GM18867 (cell line): Measurements from ENCODE around the gene RNU1-2.
A peak's percentile ranks its signal among the peaks of the same experiment; 100 is the strongest.
"Not testable (repeated sequence)": the region's sequence is repeated elsewhere in the genome, so short reads cannot be mapped to it uniquely, and the experiment has no call there.

Experiments used
- ATAC-seq: cut with Tn5 transposase; IDR thresholded peaks from one replicate; pipeline ENCODE4 v1.9.1; 2021; ENCODE audit warnings: mild to moderate bottlenecking, moderate library complexity; ENCODE audit not compliant: unreplicated experiment

Gene RNU1-2

DNA sequence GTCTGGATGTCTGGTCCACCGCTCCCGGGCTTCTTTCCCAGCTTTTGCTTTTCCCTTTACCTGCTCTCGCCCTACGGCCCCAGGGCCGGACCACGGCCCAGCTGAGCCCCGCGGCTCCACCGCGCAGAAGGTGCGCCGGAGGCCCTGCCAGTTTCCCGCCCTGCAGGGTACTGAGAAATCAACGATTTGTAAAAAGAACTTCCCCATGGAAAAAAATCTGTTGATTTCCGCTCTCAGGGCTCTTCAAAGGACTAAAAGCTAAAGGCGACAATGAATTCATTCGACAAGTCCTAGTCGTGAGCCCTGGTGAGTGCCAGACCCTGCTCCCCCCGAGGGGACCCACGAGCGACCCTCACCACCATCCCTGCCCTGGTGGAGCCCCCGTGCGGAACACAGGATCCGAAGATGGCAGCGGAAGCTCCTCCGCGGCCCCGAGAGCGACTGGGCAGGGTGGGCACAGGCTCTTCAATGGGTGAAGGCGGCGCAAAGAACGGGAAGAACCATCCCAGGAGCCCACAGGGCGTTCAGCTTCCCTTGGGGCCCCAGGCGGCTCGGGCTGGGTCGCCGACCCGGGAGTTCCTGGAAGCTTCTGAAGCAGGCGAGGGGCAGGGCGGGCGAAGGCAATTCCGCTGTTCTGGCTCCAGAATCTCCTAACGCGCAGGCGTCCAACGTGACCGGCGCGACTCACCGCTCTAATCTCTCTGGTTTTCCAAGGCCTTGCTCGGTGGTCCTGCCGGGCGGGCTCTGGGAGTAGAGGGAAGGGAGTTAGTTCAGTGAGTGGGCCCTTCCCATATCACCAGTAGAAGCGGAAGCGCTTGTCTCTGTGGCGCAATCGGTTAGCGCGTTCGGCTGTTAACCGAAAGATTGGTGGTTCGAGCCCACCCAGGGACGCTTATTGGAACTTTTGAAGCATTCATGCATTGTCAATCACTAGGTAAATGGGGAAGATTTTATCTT is 6.6 kb upstream of the RNU1-2 start:
- no peak for ATAC-seq

DNA sequence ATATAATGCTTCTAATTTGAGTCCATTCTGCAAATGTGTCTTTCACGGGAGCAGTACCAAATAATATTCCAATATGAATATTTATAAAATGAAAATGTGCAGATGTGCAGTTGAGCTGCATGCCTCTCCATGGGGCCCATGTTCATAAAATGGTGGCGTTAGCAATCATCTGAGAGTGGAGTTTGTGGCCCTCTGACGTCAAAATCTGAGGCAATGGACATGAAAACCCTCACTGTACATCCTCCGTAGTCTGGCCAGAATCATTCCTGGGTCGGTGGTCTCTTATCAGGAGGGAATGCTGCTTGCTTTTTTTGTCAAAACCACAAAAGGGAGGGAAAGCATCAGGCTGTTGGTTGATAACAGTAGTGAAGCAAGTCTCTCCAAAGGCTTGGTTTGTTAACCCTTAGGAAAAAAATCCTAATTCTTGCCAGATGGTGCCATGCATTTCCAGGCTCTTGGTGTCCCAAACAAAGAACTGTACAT is 5.2 kb upstream of the RNU1-2 start:
- ATAC-seq = not testable (repeated sequence)

DNA sequence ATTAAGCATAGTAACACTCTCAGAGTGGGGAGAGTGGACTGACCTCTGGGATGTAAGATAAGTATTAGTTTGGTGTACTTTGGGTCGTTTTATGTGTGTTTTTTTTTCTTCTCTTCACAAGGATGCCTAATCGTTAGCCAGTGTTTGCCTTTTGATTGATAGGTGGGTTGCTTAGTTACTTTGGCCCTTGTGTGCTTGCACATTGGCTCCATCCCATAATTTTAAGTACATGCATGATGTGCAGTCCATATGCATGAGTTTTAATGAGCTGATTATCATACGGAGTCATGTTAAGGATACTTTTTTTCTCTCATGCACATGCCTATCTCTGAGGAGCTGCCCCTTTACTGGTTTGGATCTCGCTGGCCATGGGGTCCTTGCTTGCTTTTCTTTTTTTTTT is 4.7 kb upstream of the RNU1-2 start:
- not testable (repeated sequence) for ATAC-seq

DNA sequence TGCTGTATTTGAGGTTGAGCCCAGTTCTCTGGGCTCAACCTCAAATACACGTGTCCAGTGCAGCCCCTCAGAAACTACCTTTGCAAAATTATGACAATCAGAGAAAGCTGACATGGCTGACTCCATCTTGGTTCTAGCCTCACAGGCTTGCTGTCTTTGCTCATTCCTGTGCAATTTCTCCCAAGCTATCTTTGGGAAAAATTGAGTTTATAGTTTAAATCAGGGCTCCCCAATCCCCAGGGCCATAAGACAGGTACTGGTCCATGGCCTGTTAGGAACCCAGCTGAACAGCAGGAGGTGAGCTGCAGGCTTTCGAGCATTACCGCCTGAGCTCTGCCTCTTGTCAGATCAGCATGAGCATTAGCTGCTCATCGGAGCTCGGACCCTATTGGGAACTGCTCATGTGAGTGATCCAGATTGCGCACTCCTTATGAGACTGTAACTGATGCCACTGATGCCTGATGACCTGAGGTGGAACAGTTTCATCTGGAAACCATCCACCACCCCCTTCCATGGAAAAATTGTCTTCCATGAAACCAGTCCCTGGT is 2.7 kb upstream of the RNU1-2 start:
- ATAC-seq = not testable (repeated sequence)

DNA sequence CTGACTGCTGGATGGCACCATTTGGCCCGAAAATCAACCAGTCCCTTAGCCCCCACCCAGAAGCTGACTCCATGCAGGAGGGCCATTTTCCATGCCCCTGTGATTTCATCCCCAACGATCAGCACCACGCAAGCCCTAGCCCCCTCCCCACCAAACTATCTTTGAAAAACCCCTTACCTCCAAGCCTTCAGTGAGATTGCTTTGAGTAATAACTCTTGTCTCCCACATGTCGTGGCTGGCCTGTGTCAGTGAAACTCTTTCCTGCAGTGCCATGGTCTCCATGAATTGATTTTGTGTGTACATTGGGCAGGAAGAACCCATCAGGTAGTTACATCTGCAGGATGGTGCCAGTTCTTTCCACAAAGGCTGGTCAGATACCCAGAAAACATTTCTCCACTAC is 2.0 kb upstream of the RNU1-2 start:
- ATAC-seq = not testable (repeated sequence)

DNA sequence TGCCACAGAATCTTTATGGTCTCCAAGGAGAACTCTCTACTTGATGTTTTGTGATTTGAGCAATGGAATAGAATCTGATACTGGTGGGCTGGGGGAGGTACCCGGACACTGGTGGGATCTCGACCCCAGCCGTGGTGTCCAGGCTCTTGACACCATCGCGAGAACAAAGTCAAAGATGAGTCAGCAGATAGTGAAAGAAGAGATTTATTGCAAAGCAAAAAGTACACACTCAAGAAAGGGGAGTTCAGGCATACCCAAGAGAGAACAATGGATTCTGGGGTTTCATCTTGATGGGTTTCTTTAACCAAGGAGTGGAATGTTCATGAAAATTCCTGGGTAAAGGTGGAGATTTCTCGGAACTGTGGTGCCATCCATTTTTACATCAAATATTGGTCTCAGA is 1.4 kb upstream of the RNU1-2 start:
- not testable (repeated sequence) for ATAC-seq

DNA sequence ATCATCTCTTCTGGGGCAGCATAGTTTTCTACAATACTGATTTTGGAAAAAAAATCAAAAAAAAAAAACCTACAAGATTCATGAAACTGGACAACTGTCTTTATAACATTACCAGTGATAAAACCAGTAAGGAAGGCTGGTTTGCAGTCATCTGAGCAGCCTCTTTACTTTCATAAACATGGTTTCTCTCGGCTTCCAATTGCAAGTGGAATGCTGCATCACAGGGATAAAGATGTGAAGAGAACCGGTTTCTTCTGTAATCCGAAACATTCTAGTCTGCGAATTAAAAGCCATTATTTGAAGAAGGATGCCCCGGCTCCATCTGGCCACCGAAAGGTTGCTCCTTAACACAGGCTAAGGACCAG is 565 bp upstream of the RNU1-2 start:
- not testable (repeated sequence) for ATAC-seq

DNA sequence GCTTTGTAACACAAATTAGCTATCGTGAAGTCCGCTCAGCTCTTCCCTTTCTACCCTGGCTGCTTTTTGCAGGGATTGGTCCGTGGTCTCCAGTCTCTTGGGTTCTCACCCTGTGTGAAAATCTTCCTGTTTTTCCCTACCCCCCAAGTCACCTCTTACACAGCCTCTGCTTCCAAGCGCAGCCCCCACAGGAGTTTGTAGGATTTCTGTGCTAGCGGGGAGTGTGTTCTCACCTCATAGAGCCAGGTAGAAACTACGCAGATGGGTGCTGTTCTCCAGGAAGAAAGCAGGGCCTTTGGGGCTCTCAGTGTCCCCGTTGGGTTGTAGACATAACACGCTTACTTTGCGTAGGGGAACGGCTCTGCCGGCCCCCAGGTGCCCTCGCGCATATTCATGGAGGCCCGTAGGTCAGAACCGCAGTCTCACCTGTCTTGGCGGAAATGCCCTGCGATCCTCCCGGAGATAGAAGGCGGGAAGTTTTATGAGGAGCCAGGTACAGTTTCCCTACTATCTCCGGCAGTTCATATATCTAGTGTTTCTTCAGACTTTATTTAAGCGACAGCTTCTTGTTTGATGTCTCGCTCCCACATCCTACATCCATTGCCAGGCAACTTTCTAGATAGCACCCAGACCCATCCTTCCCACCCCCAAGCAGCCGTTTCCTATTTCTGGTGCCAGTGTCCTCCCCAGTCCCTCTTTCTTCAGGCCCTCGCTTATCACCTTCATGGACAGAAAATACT is 706 bp downstream of the RNU1-2 start:
- ATAC-seq = peak; percentile 12

DNA sequence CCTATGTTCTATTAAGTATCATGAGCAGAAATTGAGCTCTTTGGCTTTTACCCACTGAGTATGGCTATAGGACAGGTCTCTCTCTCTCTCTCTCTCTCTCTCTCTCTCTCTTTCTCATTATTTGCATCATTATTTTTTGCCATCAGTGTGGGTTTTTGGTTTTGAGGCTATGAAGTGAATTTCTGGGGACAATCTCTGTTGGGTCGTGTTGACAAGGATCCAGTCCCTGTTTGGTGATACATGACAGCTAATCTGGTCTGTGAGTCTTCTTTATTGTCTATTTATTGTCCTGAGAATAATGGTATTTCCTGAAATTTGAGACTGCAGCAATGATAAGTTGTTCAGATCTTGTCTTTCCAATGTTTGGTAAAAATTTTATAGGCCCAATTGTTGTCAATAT is 1.9 kb downstream of the RNU1-2 start:
- not testable (repeated sequence) for ATAC-seq

DNA sequence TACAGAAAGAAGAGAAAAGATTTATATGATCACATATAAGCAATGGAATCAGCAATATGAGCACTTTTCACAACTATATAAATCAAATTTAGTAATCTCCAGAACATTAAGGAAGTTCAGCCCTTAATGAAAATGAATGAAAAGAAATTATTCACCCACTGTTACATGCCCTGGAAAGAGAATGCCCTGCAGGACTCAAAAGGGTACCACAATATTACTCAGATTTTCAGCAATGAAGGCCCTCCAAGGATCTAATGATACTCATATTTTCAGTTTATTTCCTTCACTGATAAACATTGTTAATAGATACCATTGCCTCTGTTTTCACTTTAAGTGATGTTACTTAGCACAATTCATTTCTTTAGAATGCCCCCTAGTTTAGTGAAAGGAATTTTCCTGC is 2.5 kb downstream of the RNU1-2 start:
- not testable (repeated sequence) for ATAC-seq

DNA sequence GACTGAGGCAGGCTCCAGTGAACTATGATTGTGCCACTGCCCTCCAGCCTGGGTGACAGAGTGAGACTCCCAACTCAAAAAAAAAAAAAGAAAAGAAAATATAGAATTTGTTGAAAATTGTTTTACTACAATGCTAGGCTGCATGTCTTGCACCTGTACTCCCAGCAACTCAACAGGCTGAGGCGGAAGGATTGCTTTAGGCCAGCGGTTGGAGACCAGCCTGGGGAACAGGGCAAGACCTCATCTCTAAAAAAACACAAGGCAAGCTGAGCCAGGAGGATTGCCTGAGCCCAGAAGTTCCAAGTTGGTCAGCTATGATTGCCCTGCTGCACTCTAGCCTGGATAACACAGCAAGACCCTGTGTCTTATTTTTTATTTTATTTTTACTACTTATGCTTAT is 3.2 kb downstream of the RNU1-2 start:
- not testable (repeated sequence) for ATAC-seq

DNA sequence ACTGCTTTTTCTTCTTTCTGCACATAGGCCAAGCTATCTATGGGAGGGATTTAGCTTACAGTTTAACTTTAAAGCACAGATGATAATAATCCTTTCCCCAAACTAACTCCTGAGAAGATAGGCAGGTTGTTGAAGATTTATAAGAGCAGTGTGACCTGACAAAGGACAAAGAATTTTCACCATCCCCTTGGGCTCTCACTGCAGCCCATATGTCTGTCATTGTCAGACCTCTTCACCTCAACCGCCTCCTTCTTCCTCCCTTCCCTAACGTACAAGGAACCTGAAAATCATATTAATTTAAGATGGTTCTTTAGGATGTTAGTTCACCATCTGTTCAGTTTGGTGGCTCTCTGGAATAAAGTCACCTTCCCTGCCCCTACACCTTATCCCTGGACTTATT is 5.0 kb downstream of the RNU1-2 start:
- ATAC-seq = no peak

DNA sequence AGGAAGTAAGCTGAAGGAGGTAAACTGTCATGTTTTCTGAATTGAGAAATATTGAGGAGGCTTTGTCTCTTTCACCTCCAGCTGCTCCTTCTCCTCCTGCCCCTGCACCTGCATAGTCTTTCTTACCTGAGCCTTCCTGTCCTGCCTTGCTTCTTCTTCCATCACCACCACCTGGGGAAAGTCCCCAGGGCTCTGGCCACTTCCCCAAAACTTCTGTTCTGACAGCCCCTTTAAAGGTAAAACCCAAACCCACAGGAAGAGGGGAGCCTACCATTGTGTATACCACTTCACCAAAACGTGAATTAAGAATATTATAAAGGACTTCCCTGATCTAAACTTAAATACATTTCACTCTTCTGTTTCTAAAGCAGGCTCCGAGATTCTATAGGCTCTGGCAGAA is 5.6 kb downstream of the RNU1-2 start:
- not testable (repeated sequence) for ATAC-seq

DNA sequence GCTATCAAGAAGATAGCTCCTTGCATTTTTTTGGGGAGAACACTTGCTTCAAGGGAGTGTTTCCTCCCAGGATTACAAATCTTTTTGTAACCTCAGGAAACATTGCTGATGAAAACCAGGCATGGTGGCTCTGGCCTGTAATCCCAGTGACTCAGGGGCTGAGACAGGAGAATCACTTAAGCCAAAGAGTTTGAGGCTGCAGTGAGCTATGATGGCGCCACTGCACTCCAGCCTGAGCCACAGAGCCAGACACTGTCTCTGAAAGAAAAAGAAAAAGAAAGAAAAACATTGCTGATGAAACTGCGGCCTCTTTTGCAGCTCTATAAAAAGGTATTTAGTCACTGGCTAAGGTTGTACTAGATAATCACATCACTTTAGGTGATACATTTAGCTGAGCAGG is 7.3 kb downstream of the RNU1-2 start:
- ATAC-seq = no peak

DNA sequence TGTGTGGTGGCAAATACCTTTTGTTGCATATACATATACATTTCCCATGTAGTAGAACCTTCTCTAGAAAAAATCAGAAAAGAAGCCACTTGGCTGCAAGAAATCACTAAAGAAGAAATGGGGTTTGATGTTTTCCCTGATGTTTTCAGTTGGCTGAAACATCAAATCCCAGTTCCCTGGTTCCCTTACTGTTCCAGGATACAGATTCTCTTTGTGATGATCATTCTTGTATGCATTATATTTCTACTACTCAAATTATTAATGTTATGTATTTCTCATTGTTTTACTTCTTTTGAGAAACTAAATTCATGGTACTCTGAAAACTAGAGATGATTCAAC is 7.6 kb downstream of the RNU1-2 start:
- no peak for ATAC-seq

DNA sequence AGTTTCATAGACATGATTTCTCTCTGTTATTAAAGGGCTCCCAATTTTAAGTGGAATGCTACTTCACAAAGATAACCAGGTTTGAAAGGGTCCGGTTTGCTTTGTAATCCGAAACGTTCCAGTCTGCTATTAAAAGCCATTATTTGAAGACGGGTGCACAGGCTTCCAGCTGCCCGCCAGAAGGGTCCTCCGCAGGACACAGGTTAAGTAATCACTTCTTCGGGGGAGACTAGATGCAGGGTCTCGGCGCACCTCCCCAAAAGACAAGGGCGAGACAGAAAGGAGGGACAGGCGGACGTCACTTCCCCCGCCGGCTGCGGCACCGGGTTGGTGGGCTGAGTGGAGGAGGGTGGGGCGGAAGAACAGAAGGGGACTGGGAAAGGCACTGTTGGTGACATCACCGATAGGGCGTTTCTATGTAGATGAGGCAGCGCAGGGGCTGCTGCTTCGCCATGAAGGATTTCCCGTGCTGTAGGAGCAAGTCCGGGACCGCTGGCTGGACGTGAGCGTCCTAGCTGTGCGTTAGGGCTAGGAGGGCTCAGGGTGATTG is 8.9 kb downstream of the RNU1-2 start:
- ATAC-seq = peak; percentile 88

DNA sequence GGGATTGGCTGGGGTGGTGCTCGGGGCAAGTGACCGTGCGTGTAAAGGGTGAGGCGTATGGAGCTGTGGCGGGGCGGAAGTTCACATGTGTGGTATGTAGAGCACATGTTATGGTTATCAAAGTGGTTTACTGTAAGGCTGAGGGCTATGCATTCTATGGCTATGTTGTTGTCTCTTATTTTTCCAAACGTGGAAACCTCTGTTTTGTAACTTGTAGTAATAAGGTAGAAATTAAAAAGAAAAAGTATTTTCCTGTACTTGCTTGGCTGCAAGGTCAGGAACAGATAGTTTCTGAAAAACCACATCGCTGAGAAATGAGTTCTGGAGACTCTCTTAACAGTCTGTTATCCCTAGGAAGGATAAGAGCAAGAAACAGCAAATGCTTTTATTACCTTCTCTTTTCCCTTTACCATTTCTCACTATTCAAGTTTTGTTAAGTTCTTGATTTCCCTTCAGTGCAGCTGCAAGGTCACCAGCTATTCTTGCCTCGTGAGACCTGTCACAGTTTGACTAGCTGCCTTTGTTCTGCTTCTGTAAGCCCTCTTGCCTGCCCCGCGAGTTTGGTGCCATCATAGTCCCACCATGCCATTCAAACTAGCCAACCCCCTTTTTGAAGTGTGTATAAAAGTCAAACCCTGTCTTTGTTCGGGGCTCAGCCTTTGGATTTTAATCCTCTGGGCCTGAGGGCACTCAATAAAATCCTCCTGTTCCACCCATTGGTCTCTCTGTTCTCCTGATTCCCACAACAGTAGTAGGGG is 9.5 kb downstream of the RNU1-2 start:
- peak; percentile 74 for ATAC-seq

DNA sequence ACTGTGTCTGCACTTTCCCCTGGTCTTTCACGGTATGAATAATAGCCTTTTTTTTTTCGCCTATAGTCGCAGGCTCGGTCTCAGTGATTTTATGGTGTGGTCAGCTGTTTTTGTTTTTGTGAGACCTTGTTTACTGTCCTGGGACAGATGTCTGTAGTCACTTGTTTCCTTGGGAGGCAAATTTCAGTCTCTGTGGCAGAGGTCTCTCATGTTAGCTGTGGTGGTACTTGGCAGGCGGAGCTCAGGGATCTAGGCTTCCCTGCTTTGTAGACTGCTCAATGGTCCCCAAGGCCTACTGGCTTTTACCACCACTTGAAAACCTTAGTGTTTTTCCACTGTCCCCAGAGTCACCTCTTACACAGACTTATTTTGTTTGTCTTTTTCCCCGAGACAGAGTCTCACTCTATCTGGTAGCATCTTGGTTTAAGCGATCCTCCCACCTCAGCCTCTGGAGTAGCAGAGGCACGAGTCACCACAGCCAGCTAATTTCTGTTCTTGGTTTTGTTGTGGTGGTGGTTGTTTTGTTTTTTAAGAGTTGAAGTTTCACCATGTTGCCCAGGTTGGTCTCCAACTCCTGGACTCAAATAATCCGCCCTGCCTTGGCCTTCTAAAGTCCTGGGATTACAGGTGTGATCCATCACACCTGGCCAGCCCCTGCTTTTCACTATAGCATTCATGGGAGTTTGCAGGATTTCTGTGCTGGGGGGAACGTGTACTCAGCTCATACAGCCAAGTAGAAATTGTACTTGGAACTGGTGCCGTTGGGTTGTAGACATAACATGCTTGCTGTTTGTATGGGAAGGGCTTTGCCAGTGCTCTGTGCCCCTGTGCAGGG is 10.3 kb downstream of the RNU1-2 start:
- ATAC-seq = no peak

DNA sequence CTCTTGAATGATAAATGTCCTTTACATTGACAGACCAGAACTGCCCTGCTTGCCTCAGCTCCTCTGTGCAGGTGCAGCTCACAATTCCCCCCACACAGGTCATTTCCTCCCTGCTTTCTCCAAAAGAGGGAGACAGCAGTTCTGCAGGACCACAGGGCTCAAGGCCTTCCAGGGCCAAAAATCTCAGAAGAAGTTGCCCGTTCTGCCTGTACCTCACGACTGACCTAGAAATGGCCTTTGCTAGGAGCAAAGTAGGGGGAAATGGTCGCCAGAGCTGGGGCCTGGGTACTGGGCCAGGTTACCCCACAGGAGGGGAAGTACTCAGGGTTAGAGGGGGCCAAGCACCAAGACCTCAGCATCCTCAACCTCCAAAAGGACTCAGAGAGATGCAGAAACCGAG is 11.1 kb downstream of the RNU1-2 start:
- ATAC-seq = no peak
